A549 (cell line): Measurements from ENCODE around the gene ANKS1B. TPM values are rescaled to one million over a fixed set of nuclear protein-coding genes. Genes with fewer than 3 reads are reported as not detected.

Experiments
- ATAC-seq, 2 experiments: fragments of 200-7000 bp in 1 of 2; fragments of >200 bp in 1 of 2; cut with Nextera tagmentation in 1 of 2; cut with Tn5 transposase in 1 of 2; 3 replicates each; pipeline versions ENCODE4 v1.8.0 to v1.9.1; 2018 to 2020; ENCODE audit warnings: mild to moderate bottlenecking in 1 of 2, moderate library complexity in 1 of 2
- CTCF ChIA-PET: fragments of 300-600 bp; sonication (Branson Sonifier 250); formaldehyde crosslinking; extraction: SDS; loops from one replicate; lab custom pipeline; 2021; ENCODE audit warnings: antibody characterized with exemption, inconsistent platforms; lab: Yijun Ruan, JAX
- POLR2A ChIA-PET: fragments of 350-600 bp; formaldehyde crosslinking; extraction: SDS; loops from one replicate; lab custom pipeline; 2021; ENCODE audit warnings: antibody characterized with exemption, inconsistent platforms; lab: Yijun Ruan, JAX
- DNase-seq, 2 experiments: peaks; one replicate each; pipeline versions ENCODE4 v3.0.0 to v3.0.0-alpha.2; 2011 to 2016; ENCODE audit warnings: low read depth in 1 of 2, low spot score in 1 of 2
- FAIRE-seq: peaks from 2 replicates; lab custom pipeline; 2011; peaks lifted over from hg19 to GRCh38; lab: Jason Lieb, UNC
- H3K27ac ChIP-seq, 2 experiments: fragments of >200 bp; sonication (Bioruptor Twin); formaldehyde crosslinking; 3 replicates each; pipeline ENCODE4 v1.5.1; 2016 to 2017
- H3K4me1 ChIP-seq: fragments of >200 bp; sonication (Bioruptor Twin); formaldehyde crosslinking; 3 replicates; pipeline ENCODE4 v1.6.1; 2016
- H3K4me2 ChIP-seq: fragments of >200 bp; sonication (Bioruptor Twin); formaldehyde crosslinking; 3 replicates; pipeline ENCODE4 v1.6.1; 2016
- H3K4me3 ChIP-seq: fragments of >200 bp; sonication (Bioruptor Twin); formaldehyde crosslinking; 3 replicates; pipeline ENCODE4 v1.5.1; 2016
- H3K9me3 ChIP-seq: fragments of >200 bp; sonication (Bioruptor Twin); formaldehyde crosslinking; 3 replicates; pipeline ENCODE4 v1.6.1; 2016
- BHLHE40 ChIP-seq: IDR thresholded peaks from 2 replicates; pipeline ENCODE4 v1.6.1; 2012; ENCODE audit warnings: low read depth, low read length, inconsistent platforms
- CHD2 ChIP-seq: fragments of 150-350 bp; IDR thresholded peaks from 2 replicates; pipeline ENCODE4 v1.6.1; 2014; ENCODE audit warnings: low read length; ENCODE audit not compliant: partially characterized antibody
- EP300 ChIP-seq, 2 experiments: fragments of >200 bp; sonication (Bioruptor Twin); formaldehyde crosslinking; IDR thresholded peaks; 2 replicates in 1 of 2; 3 replicates in 1 of 2; pipeline ENCODE4 v1.6.1; 2016 to 2017
- FOSB ChIP-seq: fragments of 250-450 bp; sonication (Bioruptor Pico); IDR thresholded peaks from 2 replicates; pipeline ENCODE4 v1.5.0; 2020; ENCODE audit warnings: mild to moderate bottlenecking, moderate library complexity
- FOXS1 ChIP-seq: fragments of 250-450 bp; sonication (Bioruptor Pico); IDR thresholded peaks from 2 replicates; pipeline ENCODE4 v1.5.0; 2020; ENCODE audit warnings: mild to moderate bottlenecking, moderate library complexity
- HEYL ChIP-seq: fragments of 250-450 bp; sonication (Bioruptor Pico); IDR thresholded peaks from 2 replicates; pipeline ENCODE4 v1.8.0; 2021; ENCODE audit warnings: mild to moderate bottlenecking, moderate library complexity
- HOXA7 ChIP-seq: fragments of 250-450 bp; sonication (Bioruptor Pico); IDR thresholded peaks from 2 replicates; pipeline ENCODE4 v1.5.0; 2020; ENCODE audit warnings: mild to moderate bottlenecking, moderate library complexity
- KDM5A ChIP-seq: fragments of 200-600 bp; sonication (generic); IDR thresholded peaks from 2 replicates; pipeline ENCODE4 v1.6.1; 2016; ENCODE audit warnings: antibody characterized with exemption, mild to moderate bottlenecking
- MAFK ChIP-seq: fragments of 450-650 bp; IDR thresholded peaks from 2 replicates; pipeline ENCODE4 v1.6.1; 2014; ENCODE audit not compliant: partially characterized antibody
- MAZ ChIP-seq: fragments of 150-350 bp; IDR thresholded peaks from 2 replicates; pipeline ENCODE4 v1.6.1; 2014; ENCODE audit warnings: antibody characterized with exemption, low read depth, low read length, borderline replicate concordance
- RARB ChIP-seq: fragments of 250-450 bp; sonication (Bioruptor Pico); IDR thresholded peaks from 2 replicates; pipeline ENCODE4 v1.8.0; 2021; ENCODE audit warnings: mild to moderate bottlenecking, moderate library complexity
- RFX5 ChIP-seq: fragments of 450-650 bp; IDR thresholded peaks from 2 replicates; pipeline ENCODE4 v1.7.1; 2014; ENCODE audit warnings: antibody characterized with exemption, mild to moderate bottlenecking, moderate library complexity
- TP53 ChIP-seq: fragments of 250-450 bp; sonication (Bioruptor Pico); IDR thresholded peaks from 2 replicates; pipeline ENCODE4 v1.5.0; 2021; ENCODE audit warnings: mild to moderate bottlenecking, moderate library complexity
- ZC3H11A ChIP-seq: fragments of 450-650 bp; IDR thresholded peaks from 2 replicates; pipeline ENCODE4 v1.6.1; 2014; ENCODE audit warnings: antibody characterized with exemption, mild to moderate bottlenecking
- ZSCAN20 ChIP-seq: fragments of 250-450 bp; sonication (Bioruptor Pico); IDR thresholded peaks from 2 replicates; pipeline ENCODE4 v1.8.0; 2022; ENCODE audit warnings: mild to moderate bottlenecking, moderate library complexity
- WGBS: methylation state at CpG from one replicate; pipeline ENCODE4 v1.1.6; 2017; ENCODE audit errors: missing lambda C conversion rate; 5-methylcytosine and 5-hydroxymethylcytosine counted together
- polyA plus RNA-seq, 4 experiments: library from polyadenylated mRNA; depleted of rRNA in 3 of 4; stranded (reverse); fragments of >200 nt; fragmentation: RNase III in 1 of 4; extraction: RNeasy Plus Mini Kit Qiagen cat#74134 plus additional on column Dnase treatment in 1 of 4; gene quantifications; 2 replicates in 3 of 4; 3 replicates in 1 of 4; pipeline ENCODE4 v1.2.3, GENCODE V29; 2011 to 2017
- TF ChIP-seq, protein P1 (sequence below): fragments of 150-350 bp; IDR thresholded peaks from 2 replicates; pipeline ENCODE4 v1.6.1; 2014; ENCODE audit warnings: low read depth, mild to moderate bottlenecking, low read length
- TF ChIP-seq, protein P2 (sequence below): fragments of 250-450 bp; sonication (Bioruptor Pico); IDR thresholded peaks from 2 replicates; pipeline ENCODE4 v1.5.0; 2020; ENCODE audit warnings: low read depth, mild to moderate bottlenecking, moderate library complexity
- TF ChIP-seq, protein P3 (sequence below): fragments of >200 bp; sonication (Bioruptor Twin); formaldehyde crosslinking; IDR thresholded peaks from 2 replicates; pipeline ENCODE4 v1.6.1; 2016
- TF ChIP-seq, protein P4 (sequence below): fragments of 200-600 bp; sonication (generic); IDR thresholded peaks from 2 replicates; pipeline ENCODE4 v1.6.1; 2016; ENCODE audit warnings: antibody characterized with exemption, mild to moderate bottlenecking, moderate library complexity
- TF ChIP-seq, protein P5 (sequence below): fragments of >200 bp; sonication (Bioruptor Twin); formaldehyde crosslinking; IDR thresholded peaks from 3 replicates; pipeline ENCODE4 v1.6.1; 2016
- TF ChIP-seq, protein P6 (sequence below): IDR thresholded peaks from 2 replicates; pipeline ENCODE4 v1.6.1; 2012; ENCODE audit warnings: low read depth, borderline replicate concordance
- TF ChIP-seq, protein P7 (sequence below): IDR thresholded peaks from 2 replicates; pipeline ENCODE4 v1.6.1; 2012

Gene ANKS1B
- polyA plus RNA-seq, 2 of the 4 experiments (the other 2 are of a cell fraction), result 1.5 to 2.2 TPM

DNA sequence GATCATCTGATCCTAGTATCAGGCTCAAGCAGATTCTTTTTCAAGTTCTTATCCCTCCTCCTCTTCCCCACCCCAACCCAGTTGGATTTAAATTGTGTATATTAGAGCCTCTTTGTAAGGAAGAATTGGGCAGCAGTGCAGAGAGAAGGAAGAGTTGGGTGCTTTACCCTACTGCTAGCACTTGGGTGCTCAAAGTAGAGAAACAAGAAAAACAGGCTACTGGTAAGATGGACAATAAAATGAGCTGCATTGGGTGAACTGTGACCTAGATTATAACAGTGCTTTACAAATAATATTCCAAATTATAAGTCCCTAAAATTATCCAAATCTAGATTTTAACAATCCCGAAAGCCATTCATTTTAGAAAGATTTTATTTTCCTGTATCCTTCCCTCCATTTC lies 700.6 kb downstream of the ANKS1B start:
- ATAC-seq, result no peak
- FAIRE-seq, result no peak

DNA sequence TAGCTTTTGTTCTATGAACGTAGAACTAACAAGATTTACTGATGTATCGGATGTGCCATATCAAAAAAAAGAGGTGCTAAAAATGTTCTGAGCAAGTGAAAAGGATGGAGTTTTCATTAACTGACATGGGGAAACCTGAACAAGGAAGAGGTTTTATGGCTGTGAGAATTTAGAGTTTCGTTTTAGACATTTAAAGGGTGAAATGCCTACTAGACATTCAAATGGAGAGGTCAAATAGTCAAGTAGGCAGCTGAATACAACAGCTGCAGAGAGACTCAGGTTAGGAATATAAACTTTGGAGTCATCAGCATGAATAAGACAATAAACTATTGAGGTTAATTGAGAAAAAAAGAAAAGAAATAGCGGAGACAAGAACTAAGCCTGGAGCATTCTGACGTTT lies 702.1 kb downstream of the ANKS1B start:
- ChIA-PET POLR2A (no interaction called here), CTCF (no interaction called here)
- H3K27ac ChIP-seq, result no peak overlapping the region
- no peak for ATAC-seq
- FAIRE-seq, result no peak
- 28% methylated on average over 5 of the region's 5 CpGs for WGBS
- no peak overlapping the region for H3K4me2 ChIP-seq
- DNase-seq, result no peak
- H3K4me1 ChIP-seq, result no peaks in the 10 kb centered on the region
- H3K9me3 ChIP-seq, result no peaks in the 10 kb centered on the region
- no peak overlapping the region for H3K4me3 ChIP-seq
- no peak for TF ChIP-seq FOXS1 (CRISPR knock-in tag)
- TF ChIP-seq, protein P1, sequence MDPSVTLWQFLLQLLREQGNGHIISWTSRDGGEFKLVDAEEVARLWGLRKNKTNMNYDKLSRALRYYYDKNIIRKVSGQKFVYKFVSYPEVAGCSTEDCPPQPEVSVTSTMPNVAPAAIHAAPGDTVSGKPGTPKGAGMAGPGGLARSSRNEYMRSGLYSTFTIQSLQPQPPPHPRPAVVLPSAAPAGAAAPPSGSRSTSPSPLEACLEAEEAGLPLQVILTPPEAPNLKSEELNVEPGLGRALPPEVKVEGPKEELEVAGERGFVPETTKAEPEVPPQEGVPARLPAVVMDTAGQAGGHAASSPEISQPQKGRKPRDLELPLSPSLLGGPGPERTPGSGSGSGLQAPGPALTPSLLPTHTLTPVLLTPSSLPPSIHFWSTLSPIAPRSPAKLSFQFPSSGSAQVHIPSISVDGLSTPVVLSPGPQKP, result no peak
- TF ChIP-seq MAZ, result no peak
- TF ChIP-seq, protein P2, sequence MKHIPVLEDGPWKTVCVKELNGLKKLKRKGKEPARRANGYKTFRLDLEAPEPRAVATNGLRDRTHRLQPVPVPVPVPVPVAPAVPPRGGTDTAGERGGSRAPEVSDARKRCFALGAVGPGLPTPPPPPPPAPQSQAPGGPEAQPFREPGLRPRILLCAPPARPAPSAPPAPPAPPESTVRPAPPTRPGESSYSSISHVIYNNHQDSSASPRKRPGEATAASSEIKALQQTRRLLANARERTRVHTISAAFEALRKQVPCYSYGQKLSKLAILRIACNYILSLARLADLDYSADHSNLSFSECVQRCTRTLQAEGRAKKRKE (CRISPR knock-in tag), result no peak
- no peak for TF ChIP-seq RARB (CRISPR knock-in tag)

More for the DNA sequence above, 700.6 kb downstream of the ANKS1B start:
- no peak overlapping the region for H3K4me2 ChIP-seq
- no peak overlapping the region for H3K4me3 ChIP-seq
- 0% methylated on average over 1 of the region's 1 CpG for WGBS
- H3K4me1 ChIP-seq, result no peaks in the 10 kb centered on the region
- ChIA-PET CTCF (interaction anchor here (1.5 kb wide), 1 partner anchor 375 kb away, joined by 3 read pairs; no protein-coding TSS in a partner anchor), POLR2A (no interaction called here)
- TF ChIP-seq KDM5A (no peak), MAFK (no peak), EP300 (IDR thresholded peaks at IDR 0.05) (no peak), MAZ (no peak), RARB (CRISPR knock-in tag) (no peak), HOXA7 (CRISPR knock-in tag) (no peak), RFX5 (no peak), HEYL (no peak), FOSB (CRISPR knock-in tag) (no peak), ZSCAN20 (CRISPR knock-in tag) (no peak), TP53 (no peak), ZC3H11A (no peak), CHD2 (no peak), BHLHE40 (no peak)
- TF ChIP-seq, protein P3, sequence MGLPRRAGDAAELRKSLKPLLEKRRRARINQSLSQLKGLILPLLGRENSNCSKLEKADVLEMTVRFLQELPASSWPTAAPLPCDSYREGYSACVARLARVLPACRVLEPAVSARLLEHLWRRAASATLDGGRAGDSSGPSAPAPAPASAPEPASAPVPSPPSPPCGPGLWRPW, result no peak
- TF ChIP-seq, protein P1, result no peak
- TF ChIP-seq, protein P4, sequence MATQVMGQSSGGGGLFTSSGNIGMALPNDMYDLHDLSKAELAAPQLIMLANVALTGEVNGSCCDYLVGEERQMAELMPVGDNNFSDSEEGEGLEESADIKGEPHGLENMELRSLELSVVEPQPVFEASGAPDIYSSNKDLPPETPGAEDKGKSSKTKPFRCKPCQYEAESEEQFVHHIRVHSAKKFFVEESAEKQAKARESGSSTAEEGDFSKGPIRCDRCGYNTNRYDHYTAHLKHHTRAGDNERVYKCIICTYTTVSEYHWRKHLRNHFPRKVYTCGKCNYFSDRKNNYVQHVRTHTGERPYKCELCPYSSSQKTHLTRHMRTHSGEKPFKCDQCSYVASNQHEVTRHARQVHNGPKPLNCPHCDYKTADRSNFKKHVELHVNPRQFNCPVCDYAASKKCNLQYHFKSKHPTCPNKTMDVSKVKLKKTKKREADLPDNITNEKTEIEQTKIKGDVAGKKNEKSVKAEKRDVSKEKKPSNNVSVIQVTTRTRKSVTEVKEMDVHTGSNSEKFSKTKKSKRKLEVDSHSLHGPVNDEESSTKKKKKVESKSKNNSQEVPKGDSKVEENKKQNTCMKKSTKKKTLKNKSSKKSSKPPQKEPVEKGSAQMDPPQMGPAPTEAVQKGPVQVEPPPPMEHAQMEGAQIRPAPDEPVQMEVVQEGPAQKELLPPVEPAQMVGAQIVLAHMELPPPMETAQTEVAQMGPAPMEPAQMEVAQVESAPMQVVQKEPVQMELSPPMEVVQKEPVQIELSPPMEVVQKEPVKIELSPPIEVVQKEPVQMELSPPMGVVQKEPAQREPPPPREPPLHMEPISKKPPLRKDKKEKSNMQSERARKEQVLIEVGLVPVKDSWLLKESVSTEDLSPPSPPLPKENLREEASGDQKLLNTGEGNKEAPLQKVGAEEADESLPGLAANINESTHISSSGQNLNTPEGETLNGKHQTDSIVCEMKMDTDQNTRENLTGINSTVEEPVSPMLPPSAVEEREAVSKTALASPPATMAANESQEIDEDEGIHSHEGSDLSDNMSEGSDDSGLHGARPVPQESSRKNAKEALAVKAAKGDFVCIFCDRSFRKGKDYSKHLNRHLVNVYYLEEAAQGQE, result no peak
- TF ChIP-seq, protein P5, sequence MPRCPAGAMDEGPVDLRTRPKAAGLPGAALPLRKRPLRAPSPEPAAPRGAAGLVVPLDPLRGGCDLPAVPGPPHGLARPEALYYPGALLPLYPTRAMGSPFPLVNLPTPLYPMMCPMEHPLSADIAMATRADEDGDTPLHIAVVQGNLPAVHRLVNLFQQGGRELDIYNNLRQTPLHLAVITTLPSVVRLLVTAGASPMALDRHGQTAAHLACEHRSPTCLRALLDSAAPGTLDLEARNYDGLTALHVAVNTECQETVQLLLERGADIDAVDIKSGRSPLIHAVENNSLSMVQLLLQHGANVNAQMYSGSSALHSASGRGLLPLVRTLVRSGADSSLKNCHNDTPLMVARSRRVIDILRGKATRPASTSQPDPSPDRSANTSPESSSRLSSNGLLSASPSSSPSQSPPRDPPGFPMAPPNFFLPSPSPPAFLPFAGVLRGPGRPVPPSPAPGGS, result no peak
- TF ChIP-seq, protein P6, sequence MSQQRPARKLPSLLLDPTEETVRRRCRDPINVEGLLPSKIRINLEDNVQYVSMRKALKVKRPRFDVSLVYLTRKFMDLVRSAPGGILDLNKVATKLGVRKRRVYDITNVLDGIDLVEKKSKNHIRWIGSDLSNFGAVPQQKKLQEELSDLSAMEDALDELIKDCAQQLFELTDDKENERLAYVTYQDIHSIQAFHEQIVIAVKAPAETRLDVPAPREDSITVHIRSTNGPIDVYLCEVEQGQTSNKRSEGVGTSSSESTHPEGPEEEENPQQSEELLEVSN, result no peak
- TF ChIP-seq, protein P7, sequence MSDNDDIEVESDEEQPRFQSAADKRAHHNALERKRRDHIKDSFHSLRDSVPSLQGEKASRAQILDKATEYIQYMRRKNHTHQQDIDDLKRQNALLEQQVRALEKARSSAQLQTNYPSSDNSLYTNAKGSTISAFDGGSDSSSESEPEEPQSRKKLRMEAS, result no peak
- H3K27ac ChIP-seq, result no peak overlapping the region
- DNase-seq, result no peak
- no peaks in the 10 kb centered on the region for H3K9me3 ChIP-seq
